Thymus (tissue), 11 donors: ENCODE results near the gene CIDEB. TPM values are rescaled to one million over a fixed set of nuclear protein-coding genes. Genes with fewer than 3 reads are reported as not detected.

Experiments used
- DNase-seq, 9 donors: peaks; one replicate each; pipeline ENCODE4 v3.0.0-alpha.2; 2013; ENCODE audit warnings: low spot score in 9 of 9, low read depth in 6 of 9, missing footprints in 1 of 9
- H3K27ac ChIP-seq, 2 donors: one replicate each; pipeline ENCODE4 v1.5.1; 2013; ENCODE audit warnings: control low read depth in 1 of 2, low read depth in 1 of 2, low read length in 1 of 2, mild to moderate bottlenecking in 1 of 2, moderate library complexity in 1 of 2
- H3K27me3 ChIP-seq, 2 donors: one replicate each; pipeline ENCODE4 v1.5.1; 2013; ENCODE audit warnings: low read length in 1 of 2; ENCODE audit not compliant: control insufficient read depth in 2 of 2, insufficient read depth in 1 of 2
- H3K36me3 ChIP-seq, 2 donors: one replicate each; pipeline ENCODE4 v1.5.1; 2013; ENCODE audit warnings: low read length in 1 of 2, mild to moderate bottlenecking in 1 of 2, moderate library complexity in 1 of 2; ENCODE audit not compliant: control insufficient read depth in 2 of 2, insufficient read depth in 2 of 2
- H3K4me1 ChIP-seq, 2 donors: one replicate each; pipeline ENCODE4 v1.5.1; 2013; ENCODE audit warnings: low read length in 2 of 2; ENCODE audit not compliant: control insufficient read depth in 2 of 2, insufficient read depth in 2 of 2
- H3K4me3 ChIP-seq, 2 donors: one replicate each; pipeline ENCODE4 v1.5.1; 2013; ENCODE audit warnings: low read length in 2 of 2, control low read depth in 1 of 2, mild to moderate bottlenecking in 1 of 2
- H3K9me3 ChIP-seq, 2 donors: one replicate each; pipeline ENCODE4 v1.5.1; 2013; ENCODE audit warnings: low read length in 1 of 2, mild to moderate bottlenecking in 1 of 2; ENCODE audit not compliant: control insufficient read depth in 2 of 2, insufficient read depth in 1 of 2
- WGBS: extraction: QIAGEN DNeasy Blood & Tissue Kit; methylation state at CpG from one replicate; pipeline ENCODE4 v1.1.7; 2013; 5-methylcytosine and 5-hydroxymethylcytosine counted together
- polyA plus RNA-seq: library from polyadenylated mRNA; stranded (reverse); fragments of 200-250 nt; gene quantifications from one replicate; pipeline ENCODE4 v1.2.3, GENCODE V29; 2013
- total RNA-seq: library from RNA; stranded (reverse); fragments of 120-200 nt; gene quantifications from one replicate; pipeline ENCODE4 v1.2.4, GENCODE V29; 2013
- donor health status: healthy.

CIDEB gene
- total and polyA plus RNA-seq, 2 donors: 8.1 to 13.4 TPM

DNA sequence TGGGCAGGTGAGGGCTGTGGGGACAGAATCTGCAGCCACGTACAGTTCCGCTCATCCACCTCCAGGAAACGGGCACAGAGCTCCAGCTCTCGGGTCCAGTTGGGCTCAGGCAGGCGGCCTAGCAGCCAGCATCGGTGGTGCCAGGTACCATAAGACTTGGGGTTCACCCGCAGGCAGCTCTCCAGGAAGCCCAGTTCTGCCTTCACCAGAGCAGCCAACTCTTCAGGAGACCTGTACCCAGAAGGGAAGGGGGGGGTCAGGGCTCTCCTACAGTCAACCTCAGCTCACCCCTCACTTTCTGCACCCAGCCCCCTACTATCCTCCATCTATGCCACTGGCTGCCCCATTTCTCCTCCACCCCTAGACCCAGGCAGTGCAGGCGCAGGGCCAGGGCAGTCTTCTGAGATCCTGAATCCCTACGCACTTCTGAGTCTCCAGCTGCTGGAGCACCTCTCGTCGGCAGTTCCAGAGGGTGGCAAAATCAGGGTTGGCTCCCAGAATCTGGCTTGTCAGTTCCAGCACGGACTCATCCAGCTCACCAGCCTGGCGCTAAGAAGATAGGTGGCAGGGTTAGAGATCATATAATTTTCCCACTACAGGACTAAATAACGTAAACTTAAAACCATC lies 37.8 kb downstream of the CIDEB start:
- DNase-seq: no peak

DNA sequence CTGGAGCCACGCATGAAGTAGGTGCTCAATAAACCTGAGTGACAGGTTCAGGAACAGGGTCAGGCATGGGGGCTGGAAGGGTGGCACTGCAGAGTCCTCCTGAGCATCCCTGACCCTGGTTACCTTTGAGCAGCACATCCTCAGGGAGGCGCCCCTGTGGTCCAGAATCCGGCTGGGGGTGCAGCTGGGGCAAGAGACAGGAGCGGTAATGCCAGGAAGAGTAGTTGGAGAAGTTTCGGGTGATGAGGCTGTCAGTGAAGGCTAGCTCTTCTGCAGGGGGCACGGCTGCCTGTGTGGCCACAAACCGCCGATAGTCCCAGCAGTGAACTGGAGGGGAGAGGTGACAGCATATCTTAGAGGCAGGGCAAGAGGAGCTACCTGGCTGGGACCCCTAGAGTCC lies 38.4 kb downstream of the CIDEB start:
- Histone ChIP-seq H3K9me3 (no peaks in the 10 kb centered on the region), H3K4me3 (no peak overlapping the region), H3K36me3 (peaks cover 9 to 19% of the 10 kb centered on the region in 2 donors), H3K4me1 (peaks cover 11 to 27% of the 10 kb centered on the region in 2 donors), H3K27ac (no peak overlapping the region), H3K27me3 (no peaks in the 10 kb centered on the region)
- DNase-seq: no peak
- 98% methylated on average over 8 of the region's 8 CpGs for WGBS

More for the DNA sequence above, 37.8 kb downstream of the CIDEB start:
- no peaks in the 10 kb centered on the region for H3K27me3 ChIP-seq
- peaks cover 11 to 27% of the 10 kb centered on the region in 2 donors for H3K4me1 ChIP-seq
- no peaks in the 10 kb centered on the region for H3K9me3 ChIP-seq
- H3K4me3 ChIP-seq: no peak overlapping the region
- peaks cover 9 to 19% of the 10 kb centered on the region in 2 donors for H3K36me3 ChIP-seq
- H3K27ac ChIP-seq: no peak overlapping the region
- over 99% methylated on average over 14 of the region's 14 CpGs for WGBS

DNA sequence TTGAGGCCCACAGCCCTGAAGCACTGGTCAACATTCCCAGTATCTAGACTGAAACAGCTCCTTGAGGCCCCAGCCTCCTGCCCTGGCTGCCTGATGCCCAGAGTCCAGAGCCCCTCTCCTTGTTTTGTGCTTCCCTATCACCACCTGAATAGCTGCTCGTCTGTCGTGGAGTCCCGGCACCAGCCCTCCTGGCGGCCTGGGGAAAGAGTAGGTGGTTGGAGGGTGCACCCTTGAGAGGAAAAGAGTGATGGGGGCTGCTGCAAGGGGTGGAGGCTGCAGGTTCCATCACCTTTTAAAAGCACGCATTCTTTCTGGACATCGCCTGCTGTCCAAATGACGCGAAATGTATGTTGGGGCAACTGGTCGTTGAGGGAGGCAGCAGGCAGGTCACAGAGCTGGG lies 39.6 kb downstream of the CIDEB start:
- Histone ChIP-seq H3K27ac (no peak overlapping the region), H3K27me3 (no peaks in the 10 kb centered on the region), H3K4me1 (peaks cover 11 to 21% of the 10 kb centered on the region in 2 donors), H3K36me3 (peaks cover 9 to 19% of the 10 kb centered on the region in 2 donors), H3K9me3 (no peaks in the 10 kb centered on the region), H3K4me3 (no peak overlapping the region)
- WGBS: 98% methylated on average over 9 of the region's 9 CpGs
- no peak for DNase-seq

DNA sequence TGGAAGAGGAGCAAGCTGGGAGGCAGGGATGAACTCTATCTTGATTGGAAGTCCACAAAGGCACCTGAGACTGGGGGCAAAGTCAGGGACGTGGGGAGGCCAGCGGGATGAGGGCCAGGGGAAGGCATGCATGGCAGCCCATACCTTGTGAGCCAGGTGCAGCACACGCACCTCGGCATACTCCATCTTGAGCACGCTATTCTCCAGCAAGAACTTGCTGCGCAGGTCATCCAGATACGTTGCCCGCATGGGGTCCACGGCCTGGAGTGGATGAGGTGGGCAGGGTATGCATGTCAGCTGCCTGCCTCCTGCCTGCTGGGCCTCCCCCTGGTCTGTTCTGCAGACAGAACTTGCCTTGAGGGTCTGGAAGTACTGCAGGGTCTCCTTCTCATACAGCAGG lies 40.3 kb downstream of the CIDEB start:
- DNase-seq: no peak
- no peak overlapping the region for H3K4me3 ChIP-seq
- H3K36me3 ChIP-seq: peaks cover 9 to 19% of the 10 kb centered on the region in 2 donors
- 98% methylated on average over 9 of the region's 9 CpGs for WGBS
- H3K27ac ChIP-seq: no peak overlapping the region
- peaks cover 11 to 20% of the 10 kb centered on the region in 2 donors for H3K4me1 ChIP-seq
- H3K9me3 ChIP-seq: no peaks in the 10 kb centered on the region
- H3K27me3 ChIP-seq: no peaks in the 10 kb centered on the region

DNA sequence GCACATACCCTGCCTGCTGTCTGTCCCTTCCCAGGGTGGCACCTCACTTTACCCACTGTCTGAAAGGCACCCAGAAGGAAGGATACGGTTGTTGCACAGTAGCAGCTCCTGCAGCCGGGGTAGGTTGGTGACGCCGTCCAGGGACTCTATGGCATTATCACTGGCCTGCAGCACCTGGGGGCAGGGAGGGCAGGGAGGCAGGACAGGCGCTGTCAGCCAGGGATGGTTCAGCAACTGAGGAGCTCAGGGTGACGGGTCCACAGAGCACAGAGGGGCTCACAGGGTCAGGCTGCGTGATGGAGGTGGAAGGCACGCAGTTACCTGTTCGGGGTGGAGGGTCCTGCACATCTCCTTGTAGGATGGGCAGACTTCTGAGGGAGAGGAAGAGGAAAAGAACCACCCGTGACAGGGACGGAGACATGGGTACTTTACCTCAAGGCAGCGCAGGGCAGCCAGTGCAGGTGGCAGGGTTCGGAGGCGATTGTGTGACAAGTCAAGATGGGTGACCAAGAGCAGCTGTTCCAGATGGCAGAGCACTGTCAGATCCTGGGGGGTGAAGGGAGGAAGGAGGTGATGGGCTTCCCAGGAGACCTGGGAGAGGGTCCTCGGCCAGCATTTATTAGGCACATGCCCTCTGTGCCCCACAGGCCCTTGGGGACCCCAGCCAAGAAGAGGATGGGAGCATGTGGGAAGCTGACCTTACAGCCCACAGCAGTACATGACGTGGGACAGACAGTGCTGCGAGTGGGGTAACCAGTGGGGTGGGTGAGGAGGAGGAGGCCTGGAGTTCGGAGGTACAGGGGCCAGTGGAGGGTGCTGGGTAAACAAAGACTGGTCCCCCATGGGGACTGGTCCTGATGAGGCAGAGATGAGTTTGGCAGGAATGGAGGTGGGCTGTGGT lies 41.2 kb downstream of the CIDEB start:
- peaks cover 9 to 19% of the 10 kb centered on the region in 2 donors for H3K36me3 ChIP-seq
- H3K9me3 ChIP-seq: no peaks in the 10 kb centered on the region
- 95% methylated on average over 18 of the region's 18 CpGs for WGBS
- H3K4me3 ChIP-seq: no peak overlapping the region
- H3K27ac ChIP-seq: peak overlapping the region in 1 of 2 donors; percentile 25
- H3K27me3 ChIP-seq: no peaks in the 10 kb centered on the region
- H3K4me1 ChIP-seq: peaks cover 6 to 12% of the 10 kb centered on the region in 2 donors
- no peak for DNase-seq

DNA sequence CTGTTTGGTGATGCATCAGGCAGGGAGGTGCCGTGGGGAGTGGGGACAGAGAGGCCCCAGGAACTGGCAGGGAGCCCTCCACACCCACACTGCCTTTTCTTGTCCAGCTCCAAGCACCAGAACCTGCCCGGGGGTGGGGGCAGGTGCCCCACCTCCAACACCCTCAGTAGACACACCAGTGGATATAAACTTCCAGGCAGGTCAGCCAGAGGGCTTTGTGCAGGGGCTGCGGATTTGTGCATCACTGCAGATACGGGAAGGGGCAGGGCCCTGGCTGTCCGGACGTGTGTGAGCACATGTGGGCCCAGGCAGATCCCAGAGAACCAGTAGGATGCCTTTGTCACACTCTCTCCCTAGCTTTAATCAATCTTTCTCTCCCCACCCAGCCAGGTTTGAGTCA lies 43.5 kb downstream of the CIDEB start:
- no peaks in the 10 kb centered on the region for H3K9me3 ChIP-seq
- peaks cover 9 to 18% of the 10 kb centered on the region in 2 donors for H3K36me3 ChIP-seq
- peaks cover 0 to 4% of the 10 kb centered on the region in 2 donors for H3K4me1 ChIP-seq
- 93% methylated on average over 6 of the region's 6 CpGs for WGBS
- DNase-seq: no peak
- H3K4me3 ChIP-seq: no peak overlapping the region
- H3K27ac ChIP-seq: peak overlapping the region; percentile 64 to 81
- H3K27me3 ChIP-seq: no peaks in the 10 kb centered on the region

DNA sequence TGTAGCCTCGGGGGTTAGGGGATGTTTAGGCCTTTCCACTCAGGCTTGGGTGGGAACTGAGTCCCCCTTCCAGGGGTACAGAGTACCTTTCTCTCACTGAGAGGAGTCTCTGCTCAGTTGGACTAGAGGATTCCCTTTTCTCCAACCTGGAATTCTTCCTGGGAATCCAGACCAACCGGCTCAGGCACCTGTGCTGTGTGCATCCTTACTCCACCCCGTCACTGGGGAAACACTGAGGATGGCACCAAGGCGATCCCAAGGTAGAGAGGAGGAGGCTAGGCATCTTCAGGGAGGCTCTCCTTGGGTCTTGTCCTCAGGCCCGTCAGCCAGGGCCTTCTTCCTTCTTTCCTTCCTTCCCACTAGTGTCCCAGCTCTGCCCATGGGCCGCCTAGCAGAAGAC lies 43.9 kb downstream of the CIDEB start:
- Histone ChIP-seq H3K36me3 (peaks cover 5 to 15% of the 10 kb centered on the region in 2 donors), H3K4me3 (no peak overlapping the region), H3K27ac (peak overlapping the region; percentile 53 to 75)

DNA sequence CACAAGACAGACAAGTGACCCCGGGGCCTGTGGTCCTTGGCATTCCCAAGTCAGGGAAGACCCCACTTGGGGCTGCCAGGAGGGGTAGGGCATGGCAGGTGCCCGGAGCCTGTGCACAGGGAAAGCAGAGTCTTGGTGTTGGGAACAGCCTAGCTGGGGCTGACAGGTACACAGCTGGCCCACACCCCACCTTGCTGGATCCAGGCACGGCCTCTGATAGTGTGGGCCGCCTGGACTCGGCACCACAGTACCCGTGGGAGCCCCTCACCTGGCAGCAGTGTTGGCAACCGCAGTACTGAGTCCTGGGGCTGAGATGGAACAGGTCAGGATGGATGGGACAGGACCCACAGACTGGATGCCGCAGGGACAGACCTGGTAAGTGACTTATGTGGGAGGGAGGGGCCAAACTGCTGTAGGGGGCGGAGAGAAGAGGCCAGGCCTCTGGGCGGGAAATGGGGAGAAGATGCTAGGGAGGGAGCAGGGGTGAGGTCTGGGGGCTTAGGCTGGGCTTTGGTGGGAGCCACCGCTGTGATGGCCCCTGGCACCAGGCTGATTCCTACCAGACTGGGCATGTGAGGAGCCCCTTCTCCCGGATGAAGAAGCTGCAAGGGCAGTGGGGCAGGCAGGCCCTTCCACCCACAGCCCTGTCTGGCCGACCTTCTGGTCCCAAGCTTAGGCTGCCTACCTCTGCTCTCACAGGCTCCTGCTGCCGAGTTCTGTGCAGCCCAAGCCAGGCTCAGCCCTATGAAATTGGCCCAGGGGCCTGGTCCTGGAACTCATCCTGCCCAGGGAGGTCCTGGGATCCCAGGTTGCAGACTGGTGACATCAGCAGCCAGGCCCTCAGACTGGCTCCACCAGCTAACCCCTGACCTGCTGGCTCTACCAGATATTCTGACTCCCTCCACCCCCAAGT lies 44.7 kb downstream of the CIDEB start, which contains the start of gene TGM1:
Gene TGM1 (minus strand): TSS at position 357 of the 913 bp plus-strand sequence. CDS start 825 bp downstream, outside the sequence.
- Histone ChIP-seq H3K36me3 (peaks cover 4 to 13% of the 10 kb centered on the region in 2 donors), H3K27me3 (no peaks in the 10 kb centered on the region), H3K9me3 (no peaks in the 10 kb centered on the region), H3K27ac (peak within 1 kb of the TSS; percentile 53 to 75), H3K4me3 (no peak within 1 kb of the TSS), H3K4me1 (peaks cover 0 to 4% of the 10 kb centered on the region in 2 donors)
- 94% methylated on average over 14 of the region's 14 CpGs for WGBS
- DNase-seq: no peak

More for the DNA sequence above, 43.9 kb downstream of the CIDEB start:
- H3K4me1 ChIP-seq: peaks cover 0 to 4% of the 10 kb centered on the region in 2 donors
- DNase-seq: no peak
- WGBS: 92% methylated on average over 6 of the region's 6 CpGs
- H3K9me3 ChIP-seq: no peaks in the 10 kb centered on the region
- no peaks in the 10 kb centered on the region for H3K27me3 ChIP-seq
